IMR-90 (cell line): ENCODE data around the gene TFAM. TPM values are rescaled to one million over a fixed set of nuclear protein-coding genes. Genes with fewer than 3 reads are reported as not detected.

Source experiments
- ATAC-seq: fragments of 200-7000 bp; cut with Tn5 transposase; 2 replicates; pipeline ENCODE4 v1.9.1; 2020; ENCODE audit warnings: low read depth, mild to moderate bottlenecking, moderate library complexity
- BruUV-seq: library from RNA; stranded (reverse); fragments of 400-500 nt; replicated peaks from 2 replicates; lab custom pipeline; 2021; lab: Mats Ljungman, UMichigan
- CTCF ChIA-PET: fragments of 300-600 bp; formaldehyde crosslinking; extraction: SDS; loops from one replicate; lab custom pipeline; 2021; ENCODE audit warnings: antibody characterized with exemption; lab: Yijun Ruan, JAX
- POLR2A ChIA-PET: fragments of 300-600 bp; sonication (Branson Sonifier 250); formaldehyde crosslinking; loops from one replicate; lab custom pipeline; 2022; ENCODE audit warnings: antibody characterized with exemption; ENCODE audit not compliant: unreplicated experiment; lab: Charles Lee
- DNase-seq: peaks from one replicate; pipeline ENCODE4 v3.0.0; 2013
- H2AFZ ChIP-seq: replicated peaks from 2 replicates; pipeline ENCODE3; 2013; ENCODE audit warnings: low read length, mild to moderate bottlenecking; ENCODE audit not compliant: poor library complexity
- H2AK5ac ChIP-seq: 2 replicates; pipeline ENCODE4 v1.6.1; 2013; ENCODE audit warnings: low read depth, low read length, inconsistent platforms
- H2AK9ac ChIP-seq: replicated peaks from 2 replicates; pipeline ENCODE3; 2013; ENCODE audit warnings: mild to moderate bottlenecking, low read depth, low read length, moderate library complexity; ENCODE audit not compliant: poor library complexity
- H2BK120ac ChIP-seq: 2 replicates; pipeline ENCODE4 v1.6.1; 2013; ENCODE audit warnings: low read depth, low read length, inconsistent platforms
- H2BK15ac ChIP-seq: 3 replicates; pipeline ENCODE4 v1.6.1; 2013; ENCODE audit warnings: low read depth, low read length, inconsistent platforms
- H2BK20ac ChIP-seq: 2 replicates; pipeline ENCODE4 v1.6.1; 2013; ENCODE audit warnings: low read depth, mild to moderate bottlenecking, inconsistent platforms, low read length, moderate library complexity
- H2BK5ac ChIP-seq: 2 replicates; pipeline ENCODE4 v1.6.1; 2013; ENCODE audit warnings: mild to moderate bottlenecking, low read depth, low read length, inconsistent platforms; ENCODE audit not compliant: poor library complexity, severe bottlenecking
- H3K14ac ChIP-seq: replicated peaks from 2 replicates; pipeline ENCODE4 v1.6.1; 2013; ENCODE audit warnings: low read depth, low read length, inconsistent platforms
- H3K18ac ChIP-seq: 2 replicates; pipeline ENCODE4 v1.6.1; 2013; ENCODE audit warnings: low read depth, low read length, control low read depth
- H3K23ac ChIP-seq: 2 replicates; pipeline ENCODE4 v1.6.1; 2013; ENCODE audit warnings: low read depth, low read length, inconsistent platforms
- H3K27ac ChIP-seq: 2 replicates; pipeline ENCODE4 v1.5.1; 2013; ENCODE audit warnings: mild to moderate bottlenecking, control low read depth, low read length; ENCODE audit not compliant: insufficient read depth
- H3K27me3 ChIP-seq: 2 replicates; pipeline ENCODE4 v1.6.1; 2013; ENCODE audit warnings: low read length; ENCODE audit not compliant: control insufficient read depth, insufficient read depth
- H3K36me3 ChIP-seq: 2 replicates; pipeline ENCODE4 v1.6.1; 2013; ENCODE audit warnings: low read length, mixed read lengths; ENCODE audit not compliant: control insufficient read depth, insufficient read depth
- H3K4ac ChIP-seq: 2 replicates; pipeline ENCODE4 v1.6.1; 2013; ENCODE audit warnings: low read depth, low read length, inconsistent platforms
- H3K4me1 ChIP-seq: 2 replicates; pipeline ENCODE4 v1.6.1; 2013; ENCODE audit warnings: low read length, mixed read lengths; ENCODE audit not compliant: control insufficient read depth, insufficient read depth
- H3K4me2 ChIP-seq: 2 replicates; pipeline ENCODE4 v1.6.1; 2013; ENCODE audit warnings: low read depth, mild to moderate bottlenecking, control low read depth, low read length, moderate library complexity
- H3K4me3 ChIP-seq: 2 replicates; pipeline ENCODE4 v1.5.1; 2013; ENCODE audit warnings: low read depth, mild to moderate bottlenecking, control low read depth, low read length, moderate library complexity; ENCODE audit not compliant: insufficient read depth
- H3K56ac ChIP-seq: 2 replicates; pipeline ENCODE4 v1.6.1; 2013; ENCODE audit warnings: low read length, inconsistent platforms; ENCODE audit not compliant: insufficient read depth; ENCODE audit errors: extremely low read depth
- H3K79me1 ChIP-seq, 2 experiments: 2 replicates each; pipeline ENCODE4 v1.6.1; 2013; ENCODE audit warnings: low read length in 2 of 2, inconsistent platforms in 1 of 2, low read depth in 1 of 2
- H3K9ac ChIP-seq: 2 replicates; pipeline ENCODE4 v1.6.1; 2013; ENCODE audit warnings: low read depth, low read length, control low read depth
- H3K9me1 ChIP-seq: 2 replicates; pipeline ENCODE4 v1.6.1; 2013; ENCODE audit warnings: low read length, inconsistent platforms; ENCODE audit not compliant: insufficient read depth
- H3K9me3 ChIP-seq: 2 replicates; pipeline ENCODE4 v1.6.1; 2013; ENCODE audit warnings: low read length; ENCODE audit not compliant: control insufficient read depth, insufficient read depth
- H4K20me1 ChIP-seq: 2 replicates; pipeline ENCODE4 v1.6.1; 2013; ENCODE audit warnings: low read length, inconsistent platforms; ENCODE audit not compliant: insufficient read depth
- H4K5ac ChIP-seq: 2 replicates; pipeline ENCODE4 v1.6.1; 2013; ENCODE audit warnings: mild to moderate bottlenecking, low read depth, low read length, control low read depth
- H4K8ac ChIP-seq, 2 experiments: 2 replicates each; pipeline ENCODE4 v1.6.1; 2013; ENCODE audit warnings: low read depth in 2 of 2, low read length in 2 of 2, control low read depth in 1 of 2, inconsistent platforms in 1 of 2
- H4K91ac ChIP-seq: 2 replicates; pipeline ENCODE4 v1.6.1; 2013; ENCODE audit warnings: low read depth, low read length, inconsistent platforms; ENCODE audit not compliant: insufficient read depth
- CEBPB ChIP-seq: IDR thresholded peaks from 2 replicates; pipeline ENCODE4 v1.6.1; 2012; ENCODE audit warnings: low read depth, low read length, improper control_type of control experiment
- MAFK ChIP-seq: IDR thresholded peaks from 2 replicates; pipeline ENCODE4 v1.6.1; 2012; ENCODE audit warnings: low read depth, low read length, improper control_type of control experiment
- MAZ ChIP-seq: IDR thresholded peaks from 2 replicates; pipeline ENCODE4 v1.6.1; 2012; ENCODE audit warnings: low read depth, mild to moderate bottlenecking, low read length, improper control_type of control experiment, moderate library complexity, borderline replicate concordance
- POLR2A ChIP-seq: IDR thresholded peaks from 2 replicates; pipeline ENCODE4 v1.6.1; 2012; ENCODE audit warnings: mild to moderate bottlenecking, low read depth, low read length
- RAD21 ChIP-seq: IDR thresholded peaks from 2 replicates; pipeline ENCODE4 v1.6.1; 2012; ENCODE audit warnings: low read length, improper control_type of control experiment
- RCOR1 ChIP-seq: IDR thresholded peaks from 2 replicates; pipeline ENCODE4 v1.6.1; 2012; ENCODE audit warnings: mild to moderate bottlenecking, low read length, improper control_type of control experiment; ENCODE audit not compliant: insufficient replicate concordance
- RFX5 ChIP-seq: IDR thresholded peaks from 2 replicates; pipeline ENCODE4 v1.8.0; 2012; ENCODE audit warnings: low read depth, mild to moderate bottlenecking, low read length, moderate library complexity
- SMC3 ChIP-seq: fragments of 150-350 bp; IDR thresholded peaks from 2 replicates; pipeline ENCODE4 v1.6.1; 2016; ENCODE audit warnings: low read depth, mild to moderate bottlenecking, antibody characterized with exemption, low read length, moderate library complexity
- WGBS, 2 experiments: methylation state at CpG; one replicate each; pipeline versions ENCODE4 v1.1.5 to v1.1.7; 2013; ENCODE audit warnings: missing lambda C conversion rate in 2 of 2; ENCODE audit not compliant: insufficient read length in 1 of 2; ENCODE audit errors: extremely low coverage in 2 of 2; 5-methylcytosine and 5-hydroxymethylcytosine counted together
- dilution Hi-C: fragments of 300-500 bp; cut with HindIII; formaldehyde crosslinking; loops from one replicate; pipeline ENCODE4 v1.14.3; 2018; ENCODE audit warnings: low sequenced_read_pairs; ENCODE audit not compliant: unreplicated experiment
- in situ Hi-C: fragments of 300-500 bp; cut with MboI; formaldehyde crosslinking; loops from 3 replicates; pipeline ENCODE4 v1.14.3; 2019; ENCODE audit warnings: low sequenced_read_pairs, inconsistent platforms, mixed read lengths
- intact Hi-C: fragments of 100-400 bp; cut with micrococcal nuclease; formaldehyde crosslinking; loops from 2 replicates; pipeline ENCODE4 v1.10.0; 2022
- polyA plus RNA-seq, 3 experiments: library from polyadenylated mRNA; depleted of rRNA; stranded (reverse); fragments of >200 nt; gene quantifications; 2 replicates each; pipeline ENCODE4 v1.2.3, GENCODE V29; 2012; ENCODE audit warnings: low replicate concordance in 1 of 3
- total RNA-seq: library from RNA; depleted of rRNA; stranded (reverse); fragments of >200 nt; gene quantifications from 2 replicates; pipeline ENCODE4 v1.2.3, GENCODE V29; 2012
- TF ChIP-seq, protein P1 (sequence below): fragments of 150-350 bp; IDR thresholded peaks from 2 replicates; pipeline ENCODE4 v1.6.1; 2017; ENCODE audit warnings: mild to moderate bottlenecking, antibody characterized with exemption, low read length, low read depth

Gene TFAM
- total and polyA plus RNA-seq, 2 of the 4 experiments (the other 2 are of a cell fraction), result 7.6 to 16.7 TPM

DNA sequence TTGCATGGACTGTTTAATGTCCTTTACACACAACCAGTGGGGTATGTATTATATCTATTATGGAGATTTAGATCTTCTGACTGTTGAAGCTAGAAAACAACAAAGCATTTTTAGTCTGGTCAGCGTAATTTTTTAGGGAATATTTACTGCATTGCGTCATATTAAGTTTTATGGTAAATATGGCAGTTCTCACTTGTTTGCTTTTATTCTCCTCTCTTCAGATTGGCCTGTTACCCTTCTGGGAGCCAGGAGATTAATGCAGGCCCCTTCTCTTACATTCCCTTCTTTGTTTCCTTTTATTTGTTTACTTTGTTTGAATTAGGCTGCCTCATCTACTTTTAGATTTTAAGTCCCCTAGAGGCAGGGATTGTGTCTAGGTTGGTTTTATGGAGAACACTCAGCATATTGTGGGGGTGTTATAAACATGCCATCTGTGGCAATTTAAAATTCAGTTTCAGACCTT is 36.6 kb upstream of the TFAM start:
- DNase-seq, result no peak
- in situ Hi-C loops, result no loop called here
- whole genome bisulfite sequencing, 2 experiments, result no CpG with 5 or more reads among the region's 2 CpGs

More for the DNA sequence above, 36.6 kb upstream of the TFAM start:
- Histone ChIP-seq H3K36me3 (no peaks in the 10 kb centered on the region), H2AK9ac (no peak overlapping the region), H2AK5ac (no peak overlapping the region), H3K9ac (no peak overlapping the region), H2BK120ac (no peak overlapping the region), H3K9me3 (no peaks in the 10 kb centered on the region), H2BK5ac (no peak overlapping the region), H3K14ac (no peak overlapping the region), H4K5ac (no peak overlapping the region), H3K4me3 (no peak overlapping the region), H3K56ac (no peak overlapping the region), H3K4me1 (peaks cover 6% of the 10 kb centered on the region), H3K4me2 (no peak overlapping the region), H3K23ac (no peak overlapping the region), H3K9me1 (peaks cover 5% of the 10 kb centered on the region; the same call in 1 of the 2 replicates), H2BK20ac (no peak overlapping the region), H3K79me1 (peaks cover 26 to 43% of the 10 kb centered on the region in 2 experiments), H3K27me3 (no peaks in the 10 kb centered on the region), H2BK15ac (no peak overlapping the region), H2AFZ (no peak overlapping the region), H3K18ac (no peak overlapping the region), H4K91ac (no peak overlapping the region), H3K27ac (no peak overlapping the region), H4K20me1 (peaks cover 10% of the 10 kb centered on the region; the same call in 1 of the 2 replicates), H4K8ac (no peak overlapping the region), H3K4ac (no peak overlapping the region)
- dilution Hi-C loops (no loop called here), intact Hi-C loops (no loop called here)
- TF ChIP-seq MAFK (peak; percentile 80), CEBPB (peak; percentile 80), POLR2A (no peak), SMC3 (no peak), RFX5 (no peak), RAD21 (no peak), RCOR1 (no peak), MAZ (no peak)
- TF ChIP-seq, protein P1, sequence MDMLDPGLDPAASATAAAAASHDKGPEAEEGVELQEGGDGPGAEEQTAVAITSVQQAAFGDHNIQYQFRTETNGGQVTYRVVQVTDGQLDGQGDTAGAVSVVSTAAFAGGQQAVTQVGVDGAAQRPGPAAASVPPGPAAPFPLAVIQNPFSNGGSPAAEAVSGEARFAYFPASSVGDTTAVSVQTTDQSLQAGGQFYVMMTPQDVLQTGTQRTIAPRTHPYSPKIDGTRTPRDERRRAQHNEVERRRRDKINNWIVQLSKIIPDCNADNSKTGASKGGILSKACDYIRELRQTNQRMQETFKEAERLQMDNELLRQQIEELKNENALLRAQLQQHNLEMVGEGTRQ, result no peak
- ATAC-seq, result no peak
- no TSS peak for BruUV-seq
- POLR2A ChIA-PET, result interaction anchor here (0.8 kb wide), 1 partner anchor 34 kb away, joined by 4 read pairs; no protein-coding TSS in a partner anchor
- CTCF ChIA-PET, result interaction anchor here (0.5 kb wide), 1 partner anchor 47 kb away, joined by 3 read pairs; no protein-coding TSS in a partner anchor
